Lung microvascular endothelial cell (primary cell): Measurements from ENCODE around the gene CYCS. TPM values are rescaled to one million over a fixed set of nuclear protein-coding genes. Genes with fewer than 3 reads are reported as not detected.
"Not testable (repeated sequence)": the region's sequence is repeated elsewhere in the genome, so short reads cannot be mapped to it uniquely, and the experiment has no call there.

ENCODE experiments used
- DNase-seq, 2 donors: peaks; one replicate each; pipeline versions ENCODE4 v3.0.0 to v3.0.0-alpha.2; 2010; ENCODE audit warnings: low read depth in 2 of 2
- total RNA-seq: library from RNA; depleted of rRNA; stranded (reverse); fragments of >200 nt; gene quantifications from 2 replicates; pipeline ENCODE4 v1.2.1, GENCODE V29; 2014

The CYCS gene
- total RNA-seq, 1 donor from 2014 or later, result 34.3 TPM

- no peak for DNase-seq
These were observed 6.9 kb downstream of the CYCS start for GRCh38 chr7:25118048-25118753.

GRCh38 chr7:25117226-25118047 is 7.6 kb downstream of the CYCS start:
- no peak for DNase-seq

- DNase-seq, result no peak
These were observed 8.4 kb downstream of the CYCS start for GRCh38 chr7:25116621-25117020.

- DNase-seq, result not testable (repeated sequence)
These were observed 14.5 kb downstream of the CYCS start for GRCh38 chr7:25110514-25110913.

- DNase-seq, result no peak
These were observed 15.8 kb downstream of the CYCS start for GRCh38 chr7:25109276-25109675.

DNA sequence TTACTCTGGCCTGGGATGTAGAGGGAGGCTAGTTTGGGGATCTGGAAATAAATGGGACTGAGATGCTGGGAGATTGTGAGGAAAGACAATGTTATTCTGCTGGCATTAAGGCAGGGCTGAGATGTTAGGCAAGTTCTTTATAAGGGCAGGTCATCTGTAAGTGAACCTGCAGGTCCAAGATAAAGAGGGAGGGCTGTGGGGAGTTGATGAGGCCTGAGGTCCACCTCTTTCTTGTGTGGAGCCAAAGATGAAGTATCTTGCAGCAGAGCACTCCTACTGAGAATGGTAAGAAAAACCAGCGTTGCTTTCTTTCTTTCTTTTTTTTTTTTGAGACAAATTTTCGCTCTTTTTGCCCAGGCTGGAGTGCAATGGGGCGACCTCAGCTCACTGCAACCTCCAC is 19.1 kb downstream of the CYCS start:
- DNase-seq, result no peak

- DNase-seq, result no peak
These were observed 21.3 kb downstream of the CYCS start for GRCh38 chr7:25103773-25104172.

DNA sequence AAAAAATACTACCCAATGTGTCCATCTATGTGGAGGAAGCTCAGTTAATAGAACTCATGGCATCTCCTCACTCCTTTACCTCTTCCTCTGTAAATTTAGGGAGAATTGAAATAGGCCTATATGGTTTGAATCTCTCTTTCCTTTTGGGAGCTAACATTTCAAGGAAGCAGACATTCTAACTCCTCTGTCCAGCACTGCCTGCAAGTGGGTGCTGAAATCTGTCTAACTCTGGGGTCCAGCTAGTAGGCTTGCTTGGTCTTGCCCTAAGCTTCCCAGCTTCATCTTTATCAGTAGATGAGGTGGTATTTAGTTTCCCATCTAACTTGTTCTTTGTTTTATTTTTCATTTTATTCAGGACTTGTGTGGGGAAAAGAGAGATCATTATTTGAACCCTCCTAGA is 23.2 kb downstream of the CYCS start:
- no peak for DNase-seq

- peak; percentile 77 to 85 for DNase-seq
These were observed 26.7 kb downstream of the CYCS start for GRCh38 chr7:25098096-25099046.

- no peak for DNase-seq
These were observed 29.3 kb downstream of the CYCS start for GRCh38 chr7:25095516-25096345.

- peak; percentile 77 to 79 for DNase-seq
These were observed 31.7 kb downstream of the CYCS start for GRCh38 chr7:25093268-25093826.

DNA sequence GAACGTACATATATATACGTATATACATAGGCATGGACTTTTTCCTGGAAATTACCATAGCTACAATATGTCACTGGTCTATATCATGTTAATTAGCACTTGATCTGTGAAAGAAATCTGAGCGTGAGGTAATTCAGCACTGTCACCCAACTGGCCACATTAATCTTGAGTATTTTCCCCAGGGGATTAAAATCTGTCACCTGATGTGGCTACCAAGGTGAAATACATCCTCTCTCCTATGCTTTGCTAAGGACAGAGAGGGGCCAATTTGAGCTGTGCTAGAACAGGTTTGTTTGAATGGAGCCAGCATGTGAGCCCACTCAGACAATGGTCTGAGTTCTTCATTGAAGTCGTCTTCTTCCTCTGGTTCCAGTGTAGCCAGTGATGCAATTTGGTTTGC is 33.3 kb downstream of the CYCS start:
- no peak for DNase-seq

GRCh38 chr7:25091176-25091575 is 33.9 kb downstream of the CYCS start:
- no peak for DNase-seq

DNA sequence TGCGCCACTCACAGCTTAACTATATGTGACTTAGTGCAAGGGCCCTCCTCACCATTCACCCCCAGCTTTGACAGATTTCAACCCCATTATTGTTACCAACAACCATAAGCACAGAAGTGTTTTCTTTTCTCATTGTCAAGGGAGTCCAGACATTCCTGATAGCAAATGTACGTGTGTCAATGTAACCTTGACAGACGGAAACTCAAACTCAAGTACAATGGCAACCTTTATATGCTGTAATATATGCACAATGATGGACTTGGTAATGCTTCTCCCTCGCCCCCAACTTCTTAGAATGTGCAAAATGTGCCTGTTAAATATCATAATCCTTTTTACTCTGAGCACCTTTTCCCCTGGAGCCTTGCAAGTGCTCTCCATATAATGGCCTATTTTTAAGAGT is 34.7 kb downstream of the CYCS start:
- DNase-seq, result no peak

- no peak for DNase-seq
These were observed 37.2 kb downstream of the CYCS start for GRCh38 chr7:25087855-25088254.

DNA sequence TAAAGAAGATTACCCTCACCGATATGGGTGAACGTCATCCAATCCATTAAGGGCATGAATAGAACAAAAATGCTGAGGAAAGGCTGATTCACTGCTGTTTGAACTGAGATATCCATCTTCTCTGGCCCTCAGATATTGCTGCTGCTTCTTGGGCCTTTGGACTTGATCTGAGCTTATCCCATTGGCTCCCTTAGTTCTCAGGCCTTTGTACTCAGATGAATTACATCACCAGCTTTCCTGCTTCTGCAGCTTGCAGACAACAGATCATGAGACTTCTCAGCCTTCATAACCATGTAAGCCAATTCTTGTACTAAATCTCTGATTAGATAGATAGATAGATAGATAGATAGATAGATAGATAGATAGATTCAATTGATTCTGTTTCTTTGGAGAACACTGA is 40.2 kb downstream of the CYCS start:
- DNase-seq, result peak in 1 of 2 donors; percentile 23

- DNase-seq, result no peak
These were observed 41.9 kb downstream of the CYCS start for GRCh38 chr7:25083201-25083600.

DNA sequence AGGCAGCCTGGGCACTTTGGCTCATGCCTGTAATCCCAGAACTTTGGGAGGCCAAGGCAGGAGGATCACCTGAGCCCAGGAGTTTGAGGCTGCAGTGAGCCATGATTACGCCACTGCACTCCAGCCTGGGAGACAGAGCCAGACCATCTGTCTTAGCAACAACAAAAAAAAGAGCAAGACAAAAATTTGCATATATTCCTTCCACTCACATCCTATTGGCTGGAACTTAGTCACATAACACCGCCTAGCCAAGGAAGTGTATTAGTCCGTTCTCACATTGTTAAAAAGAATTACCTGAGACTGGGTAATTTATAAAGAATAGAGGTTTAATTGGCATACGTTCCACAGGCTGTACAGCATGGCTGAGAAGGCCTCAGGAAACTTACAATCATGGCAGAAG is 43.0 kb downstream of the CYCS start:
- DNase-seq, result not testable (repeated sequence)

DNA sequence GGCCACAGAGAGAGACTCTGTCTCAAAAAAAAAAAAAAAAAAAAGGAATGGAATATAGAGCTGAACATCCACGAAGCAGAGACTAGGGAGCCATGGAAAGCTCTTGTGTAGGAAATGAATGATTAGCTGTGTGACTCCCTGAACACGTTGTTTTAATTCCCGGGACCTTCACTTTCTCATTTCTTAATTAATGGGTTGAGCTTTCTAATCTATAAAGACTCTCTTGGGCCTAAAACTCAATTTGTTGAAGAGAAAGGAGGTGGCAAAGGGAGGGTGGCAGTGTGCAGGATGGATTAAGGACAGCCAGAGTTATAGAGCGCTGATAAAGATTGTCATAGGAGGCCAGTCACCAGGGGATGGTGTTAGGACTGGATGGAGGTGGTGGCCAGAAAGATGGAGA is 48.0 kb downstream of the CYCS start:
- no peak for DNase-seq

DNA sequence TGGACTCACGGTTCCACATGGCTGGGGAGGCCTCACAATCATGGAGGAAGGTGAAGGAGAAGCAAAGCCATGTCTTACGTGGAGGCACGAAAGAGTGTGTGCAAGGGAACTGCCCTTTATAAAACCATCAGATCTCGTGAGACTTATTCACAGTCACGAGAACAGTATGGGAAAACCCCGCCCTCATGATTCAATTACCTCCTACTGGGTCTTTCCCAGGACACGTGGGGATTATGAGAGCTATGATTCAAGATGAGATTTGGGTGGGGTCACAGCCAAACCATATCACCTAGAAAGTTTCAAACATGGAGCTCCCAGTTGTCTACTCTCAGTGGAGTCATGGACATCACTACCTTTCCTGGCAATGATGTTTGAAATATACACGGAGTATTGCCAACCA is 49.6 kb downstream of the CYCS start:
- no peak for DNase-seq

DNA sequence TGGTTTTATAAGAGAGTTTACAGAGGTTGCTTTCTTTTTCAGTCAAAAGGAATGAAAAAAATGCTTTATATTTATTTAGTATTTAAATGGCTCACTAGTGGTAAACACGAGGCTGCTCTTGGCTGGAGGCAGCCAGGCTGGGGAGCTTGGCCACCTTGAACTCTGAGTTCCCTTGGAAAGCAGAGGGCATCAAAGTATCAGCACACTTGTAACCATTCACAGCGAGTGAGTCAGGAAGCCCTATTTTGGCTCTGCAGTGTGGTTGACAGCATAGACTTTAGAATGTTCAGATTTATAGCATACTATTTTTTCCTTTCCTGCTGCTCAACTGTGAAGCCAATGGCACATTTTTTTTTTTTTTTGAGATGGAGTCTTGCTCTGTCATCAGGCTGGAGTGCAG is 51.6 kb downstream of the CYCS start:
- peak; percentile 4 to 39 for DNase-seq
